WTC11 (cell line): ENCODE results near the gene BMP6. TPM values are rescaled to one million over a fixed set of nuclear protein-coding genes. Genes with fewer than 3 reads are reported as not detected.

Source experiments
- ATAC-seq: fragments of 200-7000 bp; cut with Tn5 transposase; 2 replicates; pipeline ENCODE4 v1.10.0; 2021; ENCODE audit warnings: mild to moderate bottlenecking, moderate library complexity
- CTCF ChIA-PET: fragments of 300-600 bp; sonication (Branson Sonifier 250); formaldehyde crosslinking; loops from one replicate; lab custom pipeline; 2021; ENCODE audit warnings: antibody characterized with exemption; lab: Charles Lee
- POLR2A ChIA-PET: fragments of 350-600 bp; sonication (Branson Sonifier 250); formaldehyde crosslinking; loops from one replicate; lab custom pipeline; 2021; ENCODE audit warnings: antibody characterized with exemption; lab: Charles Lee
- DNase-seq: peaks from one replicate; pipeline ENCODE4 v3.0.0; 2021; ENCODE audit warnings: low spot score
- H3K27ac Mint-ChIP-seq: 2 replicates; pipeline ENCODE4 v1.8.0; 2021; ENCODE audit warnings: mixed read lengths
- H3K27me3 Mint-ChIP-seq: 2 replicates; pipeline ENCODE4 v1.8.0; 2021; ENCODE audit warnings: low read depth, mild to moderate bottlenecking, moderate library complexity, mixed read lengths
- H3K36me3 Mint-ChIP-seq: 2 replicates; pipeline ENCODE4 v1.8.0; 2021; ENCODE audit warnings: mixed read lengths
- H3K4me1 Mint-ChIP-seq: 2 replicates; pipeline ENCODE4 v1.8.0; 2022; ENCODE audit warnings: mixed read lengths
- H3K4me3 Mint-ChIP-seq: 2 replicates; pipeline ENCODE4 v1.8.0; 2021; ENCODE audit warnings: mild to moderate bottlenecking, moderate library complexity, mixed read lengths
- H3K9me3 Mint-ChIP-seq: 2 replicates; pipeline ENCODE4 v1.8.0; 2021; ENCODE audit warnings: mixed read lengths
- ARID4B ChIP-seq: sonication (generic); formaldehyde crosslinking; IDR thresholded peaks from 2 replicates; pipeline ENCODE4 v1.8.0; 2023; ENCODE audit warnings: missing genetic modification reagents, mild to moderate bottlenecking, borderline replicate concordance
- ATF1 ChIP-seq: sonication (generic); formaldehyde crosslinking; IDR thresholded peaks from 2 replicates; pipeline ENCODE4 v1.8.1; 2023; ENCODE audit warnings: mild to moderate bottlenecking, moderate library complexity, missing genetic modification reagents
- ETV6 ChIP-seq: sonication (generic); formaldehyde crosslinking; IDR thresholded peaks from 2 replicates; pipeline ENCODE4 v1.8.1; 2022; ENCODE audit warnings: mild to moderate bottlenecking, missing genetic modification reagents
- FOXJ3 ChIP-seq: sonication (generic); formaldehyde crosslinking; IDR thresholded peaks from 2 replicates; pipeline ENCODE4 v1.9.0; 2021; ENCODE audit warnings: missing genetic modification reagents, mild to moderate bottlenecking, borderline replicate concordance
- GABPB1 ChIP-seq: sonication (generic); formaldehyde crosslinking; IDR thresholded peaks from 2 replicates; pipeline ENCODE4 v1.8.1; 2023; ENCODE audit warnings: mild to moderate bottlenecking, missing genetic modification reagents
- KAT7 ChIP-seq: sonication (generic); formaldehyde crosslinking; IDR thresholded peaks from 2 replicates; pipeline ENCODE4 v1.8.1; 2023; ENCODE audit warnings: missing genetic modification reagents, mild to moderate bottlenecking, borderline replicate concordance
- MYBL2 ChIP-seq: sonication (generic); formaldehyde crosslinking; IDR thresholded peaks from 2 replicates; pipeline ENCODE4 v1.8.1; 2023; ENCODE audit warnings: mild to moderate bottlenecking, moderate library complexity, missing genetic modification reagents
- PRDM15 ChIP-seq: sonication (generic); formaldehyde crosslinking; IDR thresholded peaks from 2 replicates; pipeline ENCODE4 v1.8.0; 2022; ENCODE audit warnings: missing genetic modification reagents
- SP1 ChIP-seq: sonication (generic); formaldehyde crosslinking; conservative IDR thresholded peaks from 2 replicates; pipeline ENCODE4 v1.8.1; 2022; ENCODE audit warnings: missing genetic modification reagents
- ZNF281 ChIP-seq: sonication (generic); formaldehyde crosslinking; IDR thresholded peaks from 2 replicates; pipeline ENCODE4 v1.8.0; 2023; ENCODE audit warnings: mild to moderate bottlenecking, missing genetic modification reagents
- ZNF416 ChIP-seq: fragments of 250-450 bp; sonication (Bioruptor Pico); IDR thresholded peaks from 2 replicates; pipeline ENCODE4 v1.9.0; 2021; ENCODE audit warnings: mild to moderate bottlenecking, inconsistent platforms
- total RNA-seq: library from RNA; stranded (reverse); gene quantifications from 3 replicates; pipeline ENCODE4 v1.2.3, GENCODE V29; 2021

The BMP6 gene
- total RNA-seq, 1 experiment from 2014 or later: 1.0 TPM

GRCh38 chr6:7707787-7708186 lies 18.1 kb upstream of the BMP6 start (continued):
- no peak for TF ChIP-seq ARID4B (CRISPR knock-in tag)
- no peak for TF ChIP-seq FOXJ3 (CRISPR knock-in tag)
- TF ChIP-seq MYBL2 (CRISPR knock-in tag): no peak
- TF ChIP-seq, all 79 proteins: peak for 0

GRCh38 chr6:7719364-7719850 lies 6.5 kb upstream of the BMP6 start:
- CTCF ChIA-PET: no interaction called here
- H3K27me3 Mint-ChIP-seq: peaks cover 22% of the 10 kb centered on the region

More at GRCh38 chr6:7719364-7719850, 6.5 kb upstream of the BMP6 start:
- no peak overlapping the region for H3K27ac Mint-ChIP-seq
- H3K36me3 Mint-ChIP-seq: no peaks in the 10 kb centered on the region; the same call in 1 of the 2 replicates
- DNase-seq (no peak), ATAC-seq (no peak)
- peaks cover 24% of the 10 kb centered on the region for H3K9me3 Mint-ChIP-seq
- no peak overlapping the region for H3K4me3 Mint-ChIP-seq
- TF ChIP-seq ZNF281 (CRISPR knock-in tag): no peak
- no peak for TF ChIP-seq PRDM15 (CRISPR knock-in tag)
- TF ChIP-seq SP1 (CRISPR knock-in tag): no peak
- TF ChIP-seq GABPB1 (CRISPR knock-in tag): no peak
- no peak for TF ChIP-seq ETV6 (CRISPR knock-in tag)
- TF ChIP-seq ZNF416 (CRISPR knock-in tag): no peak
- TF ChIP-seq ATF1 (CRISPR knock-in tag): no peak
- no peak for TF ChIP-seq KAT7 (CRISPR knock-in tag)
- no peak for TF ChIP-seq FOXJ3 (CRISPR knock-in tag)
- POLR2A ChIA-PET: no interaction called here
- no peaks in the 10 kb centered on the region for H3K4me1 Mint-ChIP-seq
